ENCODE measurements around the gene DMXL2. TPM values are rescaled to one million over a fixed set of nuclear protein-coding genes. Genes with fewer than 3 reads are reported as not detected.

The DMXL2 gene
- total and polyA plus RNA-seq, 2 experiments from 2014 or later, result 6.1 to 61.1 TPM

DNA sequence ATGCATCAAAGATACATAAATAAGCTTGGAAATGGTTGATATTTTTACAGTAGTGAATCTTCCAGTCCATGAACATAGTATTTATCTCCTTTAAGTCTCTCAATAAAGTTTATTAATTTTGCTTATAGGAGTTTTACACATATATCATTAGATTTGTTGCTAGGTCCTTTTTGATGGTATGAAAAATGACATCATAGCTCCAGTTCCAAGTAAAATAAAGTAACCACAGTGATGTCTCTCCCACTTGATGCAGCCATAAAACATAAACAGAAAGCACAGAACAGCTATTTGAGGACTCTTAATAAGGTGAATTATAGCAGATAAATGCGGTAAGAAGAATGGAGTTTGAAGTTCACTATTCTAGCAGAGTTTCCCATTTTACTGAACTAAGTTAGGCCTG is 20.8 kb downstream of the DMXL2 start:
- no peaks in the 10 kb centered on the region for H3K4me1 ChIP-seq (ENCODE audit: insufficient read depth)
- TF ChIP-seq STAT1 (IDR thresholded peaks at IDR 0.05; ENCODE audit: unreplicated experiment) (no peak), EZH2phosphoT487 (IDR thresholded peaks at IDR 0.05; ENCODE audit: unreplicated experiment) (no peak), ZNF114 (CRISPR knock-in tag; IDR thresholded peaks at IDR 0.05) (no peak), ZNF331 (CRISPR knock-in tag; IDR thresholded peaks at IDR 0.05; ENCODE audit: low read depth) (no peak), POLR2AphosphoS5 (IDR thresholded peaks at IDR 0.05; ENCODE audit: low read depth) (no peak), NANOG (IDR thresholded peaks at IDR 0.05; ENCODE audit: borderline replicate concordance) (no peak), EZH2 (IDR thresholded peaks at IDR 0.05; ENCODE audit: low read depth, unreplicated experiment) (no peak), JUNB (IDR thresholded peaks at IDR 0.05; ENCODE audit: unreplicated experiment) (no peak), CREB1 (CRISPR knock-in tag; IDR thresholded peaks at IDR 0.05; ENCODE audit: low read depth) (no peak)
- TF ChIP-seq, protein P1, sequence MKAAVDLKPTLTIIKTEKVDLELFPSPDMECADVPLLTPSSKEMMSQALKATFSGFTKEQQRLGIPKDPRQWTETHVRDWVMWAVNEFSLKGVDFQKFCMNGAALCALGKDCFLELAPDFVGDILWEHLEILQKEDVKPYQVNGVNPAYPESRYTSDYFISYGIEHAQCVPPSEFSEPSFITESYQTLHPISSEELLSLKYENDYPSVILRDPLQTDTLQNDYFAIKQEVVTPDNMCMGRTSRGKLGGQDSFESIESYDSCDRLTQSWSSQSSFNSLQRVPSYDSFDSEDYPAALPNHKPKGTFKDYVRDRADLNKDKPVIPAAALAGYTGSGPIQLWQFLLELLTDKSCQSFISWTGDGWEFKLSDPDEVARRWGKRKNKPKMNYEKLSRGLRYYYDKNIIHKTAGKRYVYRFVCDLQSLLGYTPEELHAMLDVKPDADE (IDR thresholded peaks at IDR 0.05), result no peak
- TF ChIP-seq, protein P2, sequence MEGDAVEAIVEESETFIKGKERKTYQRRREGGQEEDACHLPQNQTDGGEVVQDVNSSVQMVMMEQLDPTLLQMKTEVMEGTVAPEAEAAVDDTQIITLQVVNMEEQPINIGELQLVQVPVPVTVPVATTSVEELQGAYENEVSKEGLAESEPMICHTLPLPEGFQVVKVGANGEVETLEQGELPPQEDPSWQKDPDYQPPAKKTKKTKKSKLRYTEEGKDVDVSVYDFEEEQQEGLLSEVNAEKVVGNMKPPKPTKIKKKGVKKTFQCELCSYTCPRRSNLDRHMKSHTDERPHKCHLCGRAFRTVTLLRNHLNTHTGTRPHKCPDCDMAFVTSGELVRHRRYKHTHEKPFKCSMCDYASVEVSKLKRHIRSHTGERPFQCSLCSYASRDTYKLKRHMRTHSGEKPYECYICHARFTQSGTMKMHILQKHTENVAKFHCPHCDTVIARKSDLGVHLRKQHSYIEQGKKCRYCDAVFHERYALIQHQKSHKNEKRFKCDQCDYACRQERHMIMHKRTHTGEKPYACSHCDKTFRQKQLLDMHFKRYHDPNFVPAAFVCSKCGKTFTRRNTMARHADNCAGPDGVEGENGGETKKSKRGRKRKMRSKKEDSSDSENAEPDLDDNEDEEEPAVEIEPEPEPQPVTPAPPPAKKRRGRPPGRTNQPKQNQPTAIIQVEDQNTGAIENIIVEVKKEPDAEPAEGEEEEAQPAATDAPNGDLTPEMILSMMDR (conservative IDR thresholded peaks at IDR 0.05; ENCODE audit: low read depth in 2 of 2), result no peak
- TF ChIP-seq, protein P3, sequence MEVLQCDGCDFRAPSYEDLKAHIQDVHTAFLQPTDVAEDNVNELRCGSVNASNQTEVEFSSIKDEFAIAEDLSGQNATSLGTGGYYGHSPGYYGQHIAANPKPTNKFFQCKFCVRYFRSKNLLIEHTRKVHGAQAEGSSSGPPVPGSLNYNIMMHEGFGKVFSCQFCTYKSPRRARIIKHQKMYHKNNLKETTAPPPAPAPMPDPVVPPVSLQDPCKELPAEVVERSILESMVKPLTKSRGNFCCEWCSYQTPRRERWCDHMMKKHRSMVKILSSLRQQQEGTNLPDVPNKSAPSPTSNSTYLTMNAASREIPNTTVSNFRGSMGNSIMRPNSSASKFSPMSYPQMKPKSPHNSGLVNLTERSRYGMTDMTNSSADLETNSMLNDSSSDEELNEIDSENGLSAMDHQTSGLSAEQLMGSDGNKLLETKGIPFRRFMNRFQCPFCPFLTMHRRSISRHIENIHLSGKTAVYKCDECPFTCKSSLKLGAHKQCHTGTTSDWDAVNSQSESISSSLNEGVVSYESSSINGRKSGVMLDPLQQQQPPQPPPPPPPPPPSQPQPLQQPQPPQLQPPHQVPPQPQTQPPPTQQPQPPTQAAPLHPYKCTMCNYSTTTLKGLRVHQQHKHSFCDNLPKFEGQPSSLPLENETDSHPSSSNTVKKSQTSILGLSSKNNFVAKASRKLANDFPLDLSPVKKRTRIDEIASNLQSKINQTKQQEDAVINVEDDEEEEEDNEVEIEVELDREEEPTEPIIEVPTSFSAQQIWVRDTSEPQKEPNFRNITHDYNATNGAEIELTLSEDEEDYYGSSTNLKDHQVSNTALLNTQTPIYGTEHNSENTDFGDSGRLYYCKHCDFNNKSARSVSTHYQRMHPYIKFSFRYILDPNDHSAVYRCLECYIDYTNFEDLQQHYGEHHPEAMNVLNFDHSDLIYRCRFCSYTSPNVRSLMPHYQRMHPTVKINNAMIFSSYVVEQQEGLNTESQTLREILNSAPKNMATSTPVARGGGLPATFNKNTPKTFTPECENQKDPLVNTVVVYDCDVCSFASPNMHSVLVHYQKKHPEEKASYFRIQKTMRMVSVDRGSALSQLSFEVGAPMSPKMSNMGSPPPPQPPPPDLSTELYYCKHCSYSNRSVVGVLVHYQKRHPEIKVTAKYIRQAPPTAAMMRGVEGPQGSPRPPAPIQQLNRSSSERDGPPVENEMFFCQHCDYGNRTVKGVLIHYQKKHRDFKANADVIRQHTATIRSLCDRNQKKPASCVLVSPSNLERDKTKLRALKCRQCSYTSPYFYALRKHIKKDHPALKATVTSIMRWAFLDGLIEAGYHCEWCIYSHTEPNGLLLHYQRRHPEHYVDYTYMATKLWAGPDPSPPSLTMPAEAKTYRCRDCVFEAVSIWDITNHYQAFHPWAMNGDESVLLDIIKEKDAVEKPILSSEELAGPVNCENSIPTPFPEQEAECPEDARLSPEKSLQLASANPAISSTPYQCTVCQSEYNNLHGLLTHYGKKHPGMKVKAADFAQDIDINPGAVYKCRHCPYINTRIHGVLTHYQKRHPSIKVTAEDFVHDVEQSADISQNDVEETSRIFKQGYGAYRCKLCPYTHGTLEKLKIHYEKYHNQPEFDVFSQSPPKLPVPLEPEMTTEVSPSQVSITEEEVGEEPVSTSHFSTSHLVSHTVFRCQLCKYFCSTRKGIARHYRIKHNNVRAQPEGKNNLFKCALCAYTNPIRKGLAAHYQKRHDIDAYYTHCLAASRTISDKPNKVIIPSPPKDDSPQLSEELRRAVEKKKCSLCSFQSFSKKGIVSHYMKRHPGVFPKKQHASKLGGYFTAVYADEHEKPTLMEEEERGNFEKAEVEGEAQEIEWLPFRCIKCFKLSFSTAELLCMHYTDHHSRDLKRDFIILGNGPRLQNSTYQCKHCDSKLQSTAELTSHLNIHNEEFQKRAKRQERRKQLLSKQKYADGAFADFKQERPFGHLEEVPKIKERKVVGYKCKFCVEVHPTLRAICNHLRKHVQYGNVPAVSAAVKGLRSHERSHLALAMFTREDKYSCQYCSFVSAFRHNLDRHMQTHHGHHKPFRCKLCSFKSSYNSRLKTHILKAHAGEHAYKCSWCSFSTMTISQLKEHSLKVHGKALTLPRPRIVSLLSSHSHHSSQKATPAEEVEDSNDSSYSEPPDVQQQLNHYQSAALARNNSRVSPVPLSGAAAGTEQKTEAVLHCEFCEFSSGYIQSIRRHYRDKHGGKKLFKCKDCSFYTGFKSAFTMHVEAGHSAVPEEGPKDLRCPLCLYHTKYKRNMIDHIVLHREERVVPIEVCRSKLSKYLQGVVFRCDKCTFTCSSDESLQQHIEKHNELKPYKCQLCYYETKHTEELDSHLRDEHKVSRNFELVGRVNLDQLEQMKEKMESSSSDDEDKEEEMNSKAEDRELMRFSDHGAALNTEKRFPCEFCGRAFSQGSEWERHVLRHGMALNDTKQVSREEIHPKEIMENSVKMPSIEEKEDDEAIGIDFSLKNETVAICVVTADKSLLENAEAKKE (CRISPR knock-in tag; IDR thresholded peaks at IDR 0.05), result no peak
- TF ChIP-seq, protein P4, sequence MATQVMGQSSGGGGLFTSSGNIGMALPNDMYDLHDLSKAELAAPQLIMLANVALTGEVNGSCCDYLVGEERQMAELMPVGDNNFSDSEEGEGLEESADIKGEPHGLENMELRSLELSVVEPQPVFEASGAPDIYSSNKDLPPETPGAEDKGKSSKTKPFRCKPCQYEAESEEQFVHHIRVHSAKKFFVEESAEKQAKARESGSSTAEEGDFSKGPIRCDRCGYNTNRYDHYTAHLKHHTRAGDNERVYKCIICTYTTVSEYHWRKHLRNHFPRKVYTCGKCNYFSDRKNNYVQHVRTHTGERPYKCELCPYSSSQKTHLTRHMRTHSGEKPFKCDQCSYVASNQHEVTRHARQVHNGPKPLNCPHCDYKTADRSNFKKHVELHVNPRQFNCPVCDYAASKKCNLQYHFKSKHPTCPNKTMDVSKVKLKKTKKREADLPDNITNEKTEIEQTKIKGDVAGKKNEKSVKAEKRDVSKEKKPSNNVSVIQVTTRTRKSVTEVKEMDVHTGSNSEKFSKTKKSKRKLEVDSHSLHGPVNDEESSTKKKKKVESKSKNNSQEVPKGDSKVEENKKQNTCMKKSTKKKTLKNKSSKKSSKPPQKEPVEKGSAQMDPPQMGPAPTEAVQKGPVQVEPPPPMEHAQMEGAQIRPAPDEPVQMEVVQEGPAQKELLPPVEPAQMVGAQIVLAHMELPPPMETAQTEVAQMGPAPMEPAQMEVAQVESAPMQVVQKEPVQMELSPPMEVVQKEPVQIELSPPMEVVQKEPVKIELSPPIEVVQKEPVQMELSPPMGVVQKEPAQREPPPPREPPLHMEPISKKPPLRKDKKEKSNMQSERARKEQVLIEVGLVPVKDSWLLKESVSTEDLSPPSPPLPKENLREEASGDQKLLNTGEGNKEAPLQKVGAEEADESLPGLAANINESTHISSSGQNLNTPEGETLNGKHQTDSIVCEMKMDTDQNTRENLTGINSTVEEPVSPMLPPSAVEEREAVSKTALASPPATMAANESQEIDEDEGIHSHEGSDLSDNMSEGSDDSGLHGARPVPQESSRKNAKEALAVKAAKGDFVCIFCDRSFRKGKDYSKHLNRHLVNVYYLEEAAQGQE (IDR thresholded peaks at IDR 0.05; ENCODE audit: unreplicated experiment), result no peak
- H4K20me1 ChIP-seq (replicated peaks; ENCODE audit: insufficient read depth), result no peaks in the 10 kb centered on the region
- Mint-ChIP-seq H3K27me3 (ENCODE audit: insufficient read depth, low read depth, poor library complexity) (peaks cover 6% of the 10 kb centered on the region), H3K9me3 (no peaks in the 10 kb centered on the region), H3K4me3 (no peak overlapping the region), H3K27ac (no peak overlapping the region), H3K36me3 (ENCODE audit: low read depth) (peaks cover 4% of the 10 kb centered on the region; the same call in 1 of the 3 replicates), H3K4me1 (no peaks in the 10 kb centered on the region; the same call in 2 of the 3 replicates)
- H3K27me3 ChIP-seq (ENCODE audit: insufficient read depth), result no peaks in the 10 kb centered on the region
- H3K27ac ChIP-seq (ENCODE audit: low read depth), result no peak overlapping the region
- H3K36me3 ChIP-seq (ENCODE audit: insufficient read depth), result no peaks in the 10 kb centered on the region
- ATAC-seq (no peak), DNase-seq (ENCODE audit: low spot score) (no peak)
- H2AFZ ChIP-seq, result no peak overlapping the region
- no peaks in the 10 kb centered on the region for H3F3A ChIP-seq (replicated peaks; ENCODE audit: low read depth)
- no peak overlapping the region for H3K4me2 ChIP-seq
- no peak overlapping the region for H3K4me3 ChIP-seq
- peaks cover 3% of the 10 kb centered on the region; the same call in 1 of the 2 replicates for H3K9me2 ChIP-seq (ENCODE audit: insufficient read depth)
- H3K79me2 ChIP-seq (replicated peaks; ENCODE audit: insufficient read depth), result peaks cover 4% of the 10 kb centered on the region; the same call in 1 of the 2 replicates
